Sigmoid colon (tissue), 7 donors: Measurements from ENCODE around the gene CTNS. TPM values are rescaled to one million over a fixed set of nuclear protein-coding genes. Genes with fewer than 3 reads are reported as not detected.

Experiments
- DNase-seq: peaks from one replicate; pipeline ENCODE4 v3.0.0-alpha.2; 2019
- H3K27ac ChIP-seq, 4 donors: fragments of 200-600 bp; sonication (generic); one replicate each; pipeline ENCODE4 v1.5.1; 2016 to 2019; ENCODE audit warnings: mild to moderate bottlenecking in 1 of 4
- H3K27me3 ChIP-seq, 3 donors: fragments of 200-600 bp; sonication (generic); one replicate each; pipeline ENCODE4 v1.5.1; 2019; ENCODE audit warnings: mild to moderate bottlenecking in 1 of 3
- H3K36me3 ChIP-seq, 4 donors: fragments of 200-600 bp; sonication (generic); one replicate each; pipeline ENCODE4 v1.5.1; 2016 to 2019
- H3K4me1 ChIP-seq, 4 donors: fragments of 200-600 bp; sonication (generic); one replicate each; pipeline ENCODE4 v1.5.1; 2017 to 2019
- H3K4me3 ChIP-seq, 4 donors: fragments of 200-600 bp; sonication (generic); one replicate each; pipeline ENCODE4 v1.5.1; 2017 to 2019; ENCODE audit warnings: mild to moderate bottlenecking in 2 of 4, moderate library complexity in 1 of 4
- H3K9me3 ChIP-seq, 4 donors: fragments of 200-600 bp in 3 of 4; sonication (generic) in 3 of 4; one replicate each; pipeline versions ENCODE4 v1.5.1 to v1.6.1; 2013 to 2019
- CTCF ChIP-seq, 4 experiments: fragments of 450-650 bp in 3 of 4; fragments of 200-600 bp in 1 of 4; IDR thresholded peaks; one replicate each; pipeline ENCODE4 v1.5.1; 2016 to 2019; ENCODE audit warnings: antibody characterized with exemption in 4 of 4, mild to moderate bottlenecking in 3 of 4, moderate library complexity in 2 of 4
- EP300 ChIP-seq, 4 donors: sonication (generic); formaldehyde crosslinking; IDR thresholded peaks; one replicate each; pipeline ENCODE4 v1.6.1; 2017; ENCODE audit warnings: antibody characterized with exemption in 4 of 4
- POLR2A ChIP-seq, 2 donors: fragments of 450-650 bp; IDR thresholded peaks; one replicate each; pipeline ENCODE4 v1.6.1; 2016; ENCODE audit warnings: antibody characterized with exemption in 2 of 2, mild to moderate bottlenecking in 2 of 2, moderate library complexity in 2 of 2
- POLR2AphosphoS5 ChIP-seq, 4 donors: sonication (generic); formaldehyde crosslinking; IDR thresholded peaks; one replicate each; pipeline ENCODE4 v1.6.1; 2017; ENCODE audit warnings: antibody characterized with exemption in 4 of 4
- WGBS, 2 donors: extraction: QIAGEN DNeasy Blood & Tissue Kit; methylation state at CpG; one replicate each; pipeline ENCODE4 v1.1.7; 2013; 5-methylcytosine and 5-hydroxymethylcytosine counted together
- intact Hi-C: fragments of 100-400 bp; cut with DNase I; formaldehyde crosslinking; loops from one replicate; pipeline ENCODE4 v1.15.1; 2023
- polyA plus RNA-seq, 3 donors: library from polyadenylated mRNA; stranded (reverse); fragments of 200-250 nt; gene quantifications; one replicate each; pipeline ENCODE4 v1.2.3, GENCODE V29; 2013
- total RNA-seq, 4 donors: library from RNA; depleted of rRNA; stranded (reverse); fragments of >200 nt; gene quantifications; one replicate each; pipeline ENCODE4 v1.1.0, GENCODE V29; 2016
- donor health status: healthy with polysubstance abuse.
- donor health status: Bipolar disorder and iron deficiency.
- donor health status: healthy.

Gene CTNS
- total and polyA plus RNA-seq, 7 donors = 1.8 to 26.0 (median 13.3) TPM

GRCh38 chr17:3603119-3603869 is 33.3 kb upstream of the CTNS start:
- Histone ChIP-seq H3K27me3 (no peaks in the 10 kb centered on the region), H3K27ac (no peak overlapping the region), H3K9me3 (no peaks in the 10 kb centered on the region), H3K4me1 (no peaks in the 10 kb centered on the region), H3K4me3 (no peak overlapping the region), H3K36me3 (peaks cover 0 to 19% (median 0%) of the 10 kb centered on the region in 4 donors)
- WGBS, 2 donors = 91 to 92% methylated on average over 17 of the region's 17 CpGs
- TF ChIP-seq POLR2A (IDR thresholded peaks at IDR 0.05) (no peak), EP300 (IDR thresholded peaks at IDR 0.05) (no peak), POLR2AphosphoS5 (IDR thresholded peaks at IDR 0.05) (no peak), CTCF (IDR thresholded peaks at IDR 0.05) (no peak)
- intact Hi-C loops = no loop called here
- DNase-seq = no peak

GRCh38 chr17:3603870-3604259 is 32.7 kb upstream of the CTNS start:
- intact Hi-C loops = no loop called here
- Histone ChIP-seq H3K36me3 (peaks cover 0 to 24% (median 0%) of the 10 kb centered on the region in 4 donors), H3K27me3 (no peaks in the 10 kb centered on the region), H3K27ac (no peak overlapping the region), H3K4me1 (no peaks in the 10 kb centered on the region), H3K4me3 (no peak overlapping the region), H3K9me3 (no peaks in the 10 kb centered on the region)
- TF ChIP-seq POLR2AphosphoS5 (IDR thresholded peaks at IDR 0.05) (no peak), CTCF (IDR thresholded peaks at IDR 0.05) (no peak), EP300 (IDR thresholded peaks at IDR 0.05) (no peak), POLR2A (IDR thresholded peaks at IDR 0.05) (no peak)
- no peak for DNase-seq
- 95% methylated on average over 4 of the region's 4 CpGs for WGBS, 2 donors

- no peaks in the 10 kb centered on the region for H3K27me3 ChIP-seq
- TF ChIP-seq CTCF (IDR thresholded peaks at IDR 0.05) (no peak), POLR2AphosphoS5 (IDR thresholded peaks at IDR 0.05) (no peak)
- WGBS, 2 donors = 87 to 96% methylated on average over 10 of the region's 10 CpGs
- intact Hi-C loops = no loop called here
- no peaks in the 10 kb centered on the region for H3K9me3 ChIP-seq
- H3K4me1 ChIP-seq = no peaks in the 10 kb centered on the region
- no peak overlapping the region for H3K4me3 ChIP-seq
- H3K27ac ChIP-seq = no peak overlapping the region
- H3K36me3 ChIP-seq = peaks cover 0 to 78% (median 14%) of the 10 kb centered on the region in 4 donors
- DNase-seq = no peak
These were observed 26.9 kb upstream of the CTNS start for GRCh38 chr17:3609689-3610088.

- Histone ChIP-seq H3K27me3 (no peaks in the 10 kb centered on the region), H3K4me1 (no peaks in the 10 kb centered on the region), H3K9me3 (no peaks in the 10 kb centered on the region), H3K27ac (no peak overlapping the region), H3K36me3 (peaks cover 0 to 86% (median 20%) of the 10 kb centered on the region in 4 donors), H3K4me3 (no peak overlapping the region)
- 92 to 95% methylated on average over 14 of the region's 14 CpGs for WGBS, 2 donors
- intact Hi-C loops = no loop called here
- no peak for TF ChIP-seq CTCF (IDR thresholded peaks at IDR 0.05)
- no peak for TF ChIP-seq EP300 (IDR thresholded peaks at IDR 0.05)
- TF ChIP-seq POLR2A (IDR thresholded peaks at IDR 0.05) = no peak
- no peak for TF ChIP-seq POLR2AphosphoS5 (IDR thresholded peaks at IDR 0.05)
- no peak for DNase-seq
These were observed 26.0 kb upstream of the CTNS start for GRCh38 chr17:3610523-3610922.

GRCh38 chr17:3613124-3613523 is 23.4 kb upstream of the CTNS start:
- H3K4me3 ChIP-seq = no peak overlapping the region
- 41 to 82% methylated on average over 6 of the region's 6 CpGs for WGBS, 2 donors
- H3K27me3 ChIP-seq = no peaks in the 10 kb centered on the region
- H3K36me3 ChIP-seq = peaks cover 6 to 93% (median 28%) of the 10 kb centered on the region in 4 donors
- TF ChIP-seq CTCF (IDR thresholded peaks at IDR 0.05) = no peak
- no peak for TF ChIP-seq POLR2AphosphoS5 (IDR thresholded peaks at IDR 0.05)
- no peak for TF ChIP-seq POLR2A (IDR thresholded peaks at IDR 0.05)
- TF ChIP-seq EP300 (IDR thresholded peaks at IDR 0.05) = no peak
- intact Hi-C loops = no loop called here
- H3K27ac ChIP-seq = no peak overlapping the region
- H3K9me3 ChIP-seq = no peaks in the 10 kb centered on the region
- no peak for DNase-seq
- no peaks in the 10 kb centered on the region for H3K4me1 ChIP-seq
